ENCODE data around the gene TXNIP. TPM values are rescaled to one million over a fixed set of nuclear protein-coding genes. Genes with fewer than 3 reads are reported as not detected.

The TXNIP gene
- total and polyA plus RNA-seq, 7 donors: 887 to 2,747 (median 1,577) TPM

DNA sequence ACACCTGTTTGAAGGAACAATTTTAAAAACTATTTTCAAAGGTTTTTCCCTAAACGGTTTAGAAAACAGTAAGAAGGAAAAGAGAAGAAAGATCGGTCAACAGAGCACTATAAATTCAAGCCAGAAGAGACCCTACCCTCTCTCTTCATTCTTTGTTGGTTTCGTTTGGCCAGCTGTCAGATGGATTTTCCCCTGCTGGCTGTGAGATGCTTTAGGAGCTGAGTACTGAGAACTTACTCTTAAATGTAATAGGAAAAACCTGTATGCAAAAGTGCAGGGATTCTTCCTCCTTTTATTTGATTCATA lies 1.3 kb upstream of the TXNIP start:
- peak overlapping the region; percentile 80 for H3K4me3 ChIP-seq
- TF ChIP-seq, protein P1, sequence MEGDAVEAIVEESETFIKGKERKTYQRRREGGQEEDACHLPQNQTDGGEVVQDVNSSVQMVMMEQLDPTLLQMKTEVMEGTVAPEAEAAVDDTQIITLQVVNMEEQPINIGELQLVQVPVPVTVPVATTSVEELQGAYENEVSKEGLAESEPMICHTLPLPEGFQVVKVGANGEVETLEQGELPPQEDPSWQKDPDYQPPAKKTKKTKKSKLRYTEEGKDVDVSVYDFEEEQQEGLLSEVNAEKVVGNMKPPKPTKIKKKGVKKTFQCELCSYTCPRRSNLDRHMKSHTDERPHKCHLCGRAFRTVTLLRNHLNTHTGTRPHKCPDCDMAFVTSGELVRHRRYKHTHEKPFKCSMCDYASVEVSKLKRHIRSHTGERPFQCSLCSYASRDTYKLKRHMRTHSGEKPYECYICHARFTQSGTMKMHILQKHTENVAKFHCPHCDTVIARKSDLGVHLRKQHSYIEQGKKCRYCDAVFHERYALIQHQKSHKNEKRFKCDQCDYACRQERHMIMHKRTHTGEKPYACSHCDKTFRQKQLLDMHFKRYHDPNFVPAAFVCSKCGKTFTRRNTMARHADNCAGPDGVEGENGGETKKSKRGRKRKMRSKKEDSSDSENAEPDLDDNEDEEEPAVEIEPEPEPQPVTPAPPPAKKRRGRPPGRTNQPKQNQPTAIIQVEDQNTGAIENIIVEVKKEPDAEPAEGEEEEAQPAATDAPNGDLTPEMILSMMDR (IDR thresholded peaks at IDR 0.05): no peak
- H3K27ac ChIP-seq: peak overlapping the region; percentile 98
- H3K27me3 ChIP-seq (ENCODE audit: insufficient read depth in 3 of 3, low read length in 2 of 3): no peaks in the 10 kb centered on the region
- peaks cover 29% of the 10 kb centered on the region for H3K4me1 ChIP-seq
- DNase-seq (no peak), ATAC-seq (no peak)
- 0 to 2% (median 1%) methylated on average over 3 of the region's 3 CpGs for WGBS, 3 donors
- peaks cover 24 to 36% of the 10 kb centered on the region in 2 donors for H3K36me3 ChIP-seq (ENCODE audit: insufficient read depth in 1 of 2, low read depth in 1 of 2)
- intact Hi-C loops (cut with DNase I): loop anchor here in 1 of 2 donors (2.0 kb wide), 1 partner anchor 15 kb away; no protein-coding TSS in a partner anchor
- no peaks in the 10 kb centered on the region for H3K9me3 ChIP-seq

DNA sequence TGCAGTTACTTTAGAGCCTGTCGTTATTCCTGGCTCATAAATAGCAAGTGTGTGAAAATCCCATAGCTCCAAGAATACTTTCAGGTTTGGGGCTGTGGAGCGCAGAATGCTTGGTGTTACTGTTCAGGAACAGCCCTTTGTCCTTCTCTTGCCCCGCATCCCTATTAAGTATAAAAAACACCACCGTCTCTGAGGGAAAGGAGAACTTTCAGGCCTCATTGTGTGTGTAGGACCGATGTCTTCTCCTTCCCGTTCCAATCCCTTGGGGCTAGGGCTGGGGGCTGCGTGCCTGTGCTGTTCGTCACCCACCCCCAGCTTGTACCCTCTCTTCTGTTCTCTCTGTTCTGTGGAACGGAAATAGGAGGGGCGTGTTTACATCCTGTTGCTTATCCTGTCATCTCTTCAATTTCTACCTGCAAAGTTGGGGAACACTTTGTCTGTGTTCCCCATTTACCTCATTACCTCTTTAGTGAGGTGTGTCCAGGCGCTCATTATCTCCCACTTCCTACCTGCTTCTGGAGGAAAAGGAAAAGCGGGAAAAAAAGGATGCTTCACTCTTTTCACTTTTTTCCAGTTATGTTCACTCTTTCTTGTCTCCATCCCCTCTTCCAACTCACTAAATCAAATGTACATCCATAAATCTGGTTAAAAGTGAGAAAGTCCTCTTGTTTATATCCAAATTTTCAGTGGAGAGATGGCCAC lies 788 bp upstream of the TXNIP start:
- ATAC-seq: peak; percentile 16 to 42 (median 22)
- intact Hi-C loops (cut with DNase I): loop anchor here in 1 of 2 donors (2.0 kb wide), 1 partner anchor 14 kb away; no protein-coding TSS in a partner anchor

GRCh38 chr1:145995964-145996432 lies 381 bp downstream of the TXNIP start:
- no peak for DNase-seq
- TF ChIP-seq, protein P1 (IDR thresholded peaks at IDR 0.05): no peak

More for the DNA sequence above, 788 bp upstream of the TXNIP start:
- no peaks in the 10 kb centered on the region for H3K9me3 ChIP-seq
- H3K36me3 ChIP-seq (ENCODE audit: insufficient read depth in 1 of 2, low read depth in 1 of 2): peaks cover 24 to 39% of the 10 kb centered on the region in 2 donors
- peak overlapping the region; percentile 80 for H3K4me3 ChIP-seq
- H3K4me1 ChIP-seq: peaks cover 29% of the 10 kb centered on the region
- DNase-seq: peak; percentile 70 to 84
- H3K27ac ChIP-seq: peak overlapping the region; percentile 98
- TF ChIP-seq, protein P1 (IDR thresholded peaks at IDR 0.05): no peak
- WGBS, 3 donors: 8 to 10% (median 10%) methylated on average over 12 of the region's 12 CpGs
- H3K27me3 ChIP-seq (ENCODE audit: insufficient read depth in 3 of 3, low read length in 2 of 3): no peaks in the 10 kb centered on the region

DNA sequence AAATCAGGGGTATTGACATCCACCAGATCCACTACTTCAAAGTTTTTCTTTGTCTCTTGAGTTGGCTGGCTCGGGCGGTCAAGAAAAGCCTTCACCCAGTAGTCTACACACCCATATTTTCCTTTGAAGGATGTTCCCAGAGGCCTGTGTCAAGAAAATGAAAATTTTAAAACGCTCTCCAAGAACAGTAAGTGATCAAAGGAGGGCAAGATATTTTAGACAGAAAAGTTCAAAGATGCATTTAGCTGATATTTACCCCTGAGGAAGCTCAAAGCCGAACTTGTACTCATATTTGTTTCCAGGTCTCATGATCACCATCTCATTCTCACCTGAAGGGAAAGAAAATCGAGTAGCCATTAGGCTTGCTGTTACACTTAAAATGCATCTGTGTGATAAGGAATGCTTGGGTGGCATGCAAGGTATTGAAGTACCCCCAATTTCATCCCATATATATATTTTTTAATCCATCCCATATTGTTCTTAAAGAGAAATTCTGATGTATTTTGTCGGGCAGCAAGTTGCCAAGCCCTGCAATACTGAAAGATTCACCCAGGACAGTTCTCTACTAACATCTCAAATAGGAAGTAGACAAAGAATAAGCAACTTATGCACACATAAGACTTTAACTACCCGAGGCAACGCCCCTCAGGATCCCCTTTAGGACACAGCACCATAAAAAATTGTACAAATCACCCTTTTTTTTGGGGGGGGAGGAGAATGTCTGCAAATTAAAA lies 1.1 kb downstream of the TXNIP start:
- H3K27ac ChIP-seq: peak overlapping the region; percentile 98
- DNase-seq (no peak), ATAC-seq (no peak)
- peaks cover 24 to 39% of the 10 kb centered on the region in 2 donors for H3K36me3 ChIP-seq (ENCODE audit: insufficient read depth in 1 of 2, low read depth in 1 of 2)
- intact Hi-C loops (cut with DNase I): no loop called here
- no peaks in the 10 kb centered on the region for H3K27me3 ChIP-seq (ENCODE audit: insufficient read depth in 3 of 3, low read length in 2 of 3)
- TF ChIP-seq, protein P1 (IDR thresholded peaks at IDR 0.05): no peak
- peak overlapping the region; percentile 80 for H3K4me3 ChIP-seq
- H3K4me1 ChIP-seq: peaks cover 24% of the 10 kb centered on the region
- 0% methylated on average over 8 of the region's 8 CpGs for WGBS, 3 donors
- H3K9me3 ChIP-seq: no peaks in the 10 kb centered on the region

More at GRCh38 chr1:145995964-145996432, 381 bp downstream of the TXNIP start:
- peak overlapping the region; percentile 98 for H3K27ac ChIP-seq
- peaks cover 24% of the 10 kb centered on the region for H3K4me1 ChIP-seq
- H3K36me3 ChIP-seq (ENCODE audit: insufficient read depth in 1 of 2, low read depth in 1 of 2): peaks cover 24 to 39% of the 10 kb centered on the region in 2 donors
- no peaks in the 10 kb centered on the region for H3K27me3 ChIP-seq (ENCODE audit: insufficient read depth in 3 of 3, low read length in 2 of 3)
- intact Hi-C loops (cut with DNase I): loop anchor here in 1 of 2 donors (2.0 kb wide), 1 partner anchor 13 kb away; no protein-coding TSS in a partner anchor
- peak overlapping the region; percentile 80 for H3K4me3 ChIP-seq
- ATAC-seq: no peak
- WGBS, 3 donors: 0 to 1% (median 1%) methylated on average over 13 of the region's 13 CpGs
- no peaks in the 10 kb centered on the region for H3K9me3 ChIP-seq

All from psoas muscle (tissue), 8 donors.